Stimulated activated CD4-positive, alpha-beta T cell treated with anti-CD3 and anti-CD28 coated beads, Interleukin-2, amount 100 ng/mL, for 48 hours (primary cell): ENCODE measurements around the gene GTF3C1.

Source experiments
- DNase-seq, 2 donors: peaks; one replicate each; pipeline ENCODE4 v3.0.0-alpha.2; 2020

The GTF3C1 gene

DNA sequence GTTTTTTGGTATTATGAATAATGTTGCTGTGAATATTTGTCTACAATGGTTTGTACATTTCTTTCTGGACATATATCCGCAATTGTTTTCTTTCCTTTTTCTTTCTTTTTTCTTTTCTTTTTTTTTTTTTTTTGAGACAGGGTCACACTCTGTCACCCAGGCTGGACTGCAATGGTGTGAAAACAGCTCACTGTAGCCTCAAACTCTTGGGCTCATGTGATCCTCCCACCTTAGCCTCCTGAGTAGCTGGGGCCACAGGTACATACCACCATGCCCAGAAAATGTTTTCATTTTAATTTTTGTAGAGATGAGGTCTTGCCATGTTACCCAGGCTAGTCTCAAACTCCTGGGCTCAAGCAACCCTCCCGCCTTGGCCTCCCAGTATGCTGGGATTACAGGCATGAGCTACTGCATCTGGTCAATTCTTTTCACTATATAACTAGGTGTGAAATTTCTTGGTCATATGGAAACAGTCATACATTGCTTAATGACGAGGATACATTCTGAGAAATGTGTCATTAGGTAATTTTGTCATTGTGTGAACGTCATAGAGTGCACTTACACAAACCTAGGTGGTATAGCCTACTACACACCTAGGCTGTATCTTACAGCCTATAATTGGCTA, 132.6 kb downstream of the GTF3C1 start:
- DNase-seq = no peak

GRCh38 chr16:27414788-27415431, 134.8 kb downstream of the GTF3C1 start:
- DNase-seq = no peak

DNA sequence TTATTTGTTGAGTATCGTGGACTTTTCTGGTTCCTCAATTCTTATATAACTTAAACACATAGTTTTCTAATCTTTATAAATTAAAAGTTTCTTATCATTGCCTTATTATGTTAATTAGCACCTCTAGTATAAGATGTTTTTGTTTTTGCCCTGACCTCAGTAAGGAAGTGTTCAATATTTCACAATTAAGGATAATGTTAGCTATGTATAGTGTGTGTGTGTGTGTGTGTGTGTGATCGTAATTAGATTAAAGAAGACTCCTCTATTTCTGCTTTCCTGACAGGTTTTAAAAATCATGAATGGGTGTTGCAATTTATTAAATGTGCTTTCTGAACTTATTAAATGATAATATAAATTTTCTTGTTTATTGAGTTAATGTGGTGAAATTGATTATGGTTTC, 135.8 kb downstream of the GTF3C1 start:
- no peak for DNase-seq

DNA sequence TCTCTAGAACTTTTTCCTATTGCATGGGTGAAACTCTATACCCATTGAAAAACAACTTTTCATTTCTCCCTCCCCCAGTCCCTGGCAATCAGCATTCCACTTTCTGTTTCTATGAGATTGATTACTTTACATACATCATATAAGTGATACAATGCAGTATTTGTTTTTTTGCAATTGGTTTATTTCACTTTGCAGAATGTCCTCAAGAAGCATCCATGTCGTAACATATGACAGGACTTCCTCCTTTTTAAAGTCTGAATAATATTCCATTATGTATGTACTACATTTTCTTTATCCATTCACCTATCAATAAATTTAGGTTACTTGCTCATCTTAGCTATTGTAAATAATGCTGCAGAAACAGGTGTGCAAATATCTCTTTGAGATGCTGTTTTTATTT, 139.0 kb downstream of the GTF3C1 start:
- DNase-seq = no peak
